MG63 (cell line): ENCODE measurements around the gene SH3GLB1. TPM values are rescaled to one million over a fixed set of nuclear protein-coding genes. Genes with fewer than 3 reads are reported as not detected.
A peak's percentile ranks its signal among the peaks of the same experiment; 100 is the strongest.

Source experiments
- DNase-seq: peaks from one replicate; pipeline ENCODE4 v3.0.0-alpha.2; 2020
- H3K27me3 ChIP-seq: fragments of 250-450 bp; sonication (Bioruptor Pico); 2 replicates; pipeline ENCODE4 v1.5.1; 2020; ENCODE audit warnings: mild to moderate bottlenecking, moderate library complexity
- H3K36me3 ChIP-seq: fragments of 250-450 bp; sonication (Bioruptor Pico); 2 replicates; pipeline ENCODE4 v1.5.1; 2020; ENCODE audit warnings: mild to moderate bottlenecking, moderate library complexity
- H3K4me3 ChIP-seq: fragments of 250-450 bp; sonication (Bioruptor Pico); 2 replicates; pipeline ENCODE4 v1.5.1; 2020; ENCODE audit warnings: mild to moderate bottlenecking, moderate library complexity
- H3K9me3 ChIP-seq: fragments of 250-450 bp; sonication (Bioruptor Pico); 2 replicates; pipeline ENCODE4 v1.5.1; 2020; ENCODE audit warnings: mild to moderate bottlenecking, moderate library complexity
- total RNA-seq: library from RNA; depleted of rRNA; stranded (reverse); fragments of >200 nt; shearing (Covaris generic); gene quantifications from 2 replicates; pipeline ENCODE4 v1.2.3, GENCODE V29; 2014; ENCODE audit warnings: low replicate concordance

Gene SH3GLB1
- total RNA-seq, 1 experiment from 2014 or later: 25.1 TPM

GRCh38 chr1:86757272-86757984 lies 53.1 kb downstream of the SH3GLB1 start:
- no peaks in the 10 kb centered on the region for H3K27me3 ChIP-seq
- H3K4me3 ChIP-seq: no peak overlapping the region
- DNase-seq: peak; percentile 79
- H3K36me3 ChIP-seq: no peaks in the 10 kb centered on the region
- H3K9me3 ChIP-seq: no peaks in the 10 kb centered on the region

GRCh38 chr1:86758570-86758969 lies 54.2 kb downstream of the SH3GLB1 start:
- Histone ChIP-seq H3K4me3 (no peak overlapping the region), H3K27me3 (no peaks in the 10 kb centered on the region), H3K9me3 (no peaks in the 10 kb centered on the region), H3K36me3 (no peaks in the 10 kb centered on the region)
- no peak for DNase-seq

DNA sequence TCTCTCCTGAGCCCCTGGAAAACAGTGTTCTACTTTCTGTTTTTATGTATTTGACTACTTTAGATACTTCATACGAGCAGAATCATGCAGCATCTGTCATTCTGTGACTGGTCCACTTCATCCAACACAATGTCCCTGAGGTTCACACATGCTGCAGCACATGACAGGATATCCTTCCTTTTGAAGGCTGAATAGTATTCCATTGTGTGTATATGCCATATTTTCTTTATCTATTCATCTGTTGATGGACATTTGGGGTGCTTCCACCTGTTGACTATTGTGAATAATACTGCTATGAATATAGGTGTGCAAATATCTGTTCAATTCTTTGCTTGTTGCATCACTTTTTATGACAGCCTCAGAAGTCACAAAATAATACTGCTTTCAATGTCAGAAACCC lies 55.8 kb downstream of the SH3GLB1 start:
- DNase-seq: no peak
- Histone ChIP-seq H3K9me3 (no peaks in the 10 kb centered on the region), H3K27me3 (no peaks in the 10 kb centered on the region), H3K36me3 (no peaks in the 10 kb centered on the region), H3K4me3 (no peak overlapping the region)

- Histone ChIP-seq H3K36me3 (no peaks in the 10 kb centered on the region), H3K9me3 (no peaks in the 10 kb centered on the region), H3K27me3 (no peaks in the 10 kb centered on the region), H3K4me3 (no peak overlapping the region)
- DNase-seq: no peak
These were observed 58.0 kb downstream of the SH3GLB1 start for GRCh38 chr1:86762336-86762735.

- H3K9me3 ChIP-seq: no peaks in the 10 kb centered on the region
These were observed 60.1 kb downstream of the SH3GLB1 start for GRCh38 chr1:86764523-86764922.

GRCh38 chr1:86765073-86765472 lies 60.7 kb downstream of the SH3GLB1 start:
- Histone ChIP-seq H3K36me3 (no peaks in the 10 kb centered on the region), H3K9me3 (no peaks in the 10 kb centered on the region), H3K27me3 (no peaks in the 10 kb centered on the region), H3K4me3 (no peak overlapping the region)
- DNase-seq: no peak

More at GRCh38 chr1:86764523-86764922, 60.1 kb downstream of the SH3GLB1 start:
- no peak for DNase-seq
- no peaks in the 10 kb centered on the region for H3K36me3 ChIP-seq
- H3K4me3 ChIP-seq: no peak overlapping the region
- no peaks in the 10 kb centered on the region for H3K27me3 ChIP-seq

DNA sequence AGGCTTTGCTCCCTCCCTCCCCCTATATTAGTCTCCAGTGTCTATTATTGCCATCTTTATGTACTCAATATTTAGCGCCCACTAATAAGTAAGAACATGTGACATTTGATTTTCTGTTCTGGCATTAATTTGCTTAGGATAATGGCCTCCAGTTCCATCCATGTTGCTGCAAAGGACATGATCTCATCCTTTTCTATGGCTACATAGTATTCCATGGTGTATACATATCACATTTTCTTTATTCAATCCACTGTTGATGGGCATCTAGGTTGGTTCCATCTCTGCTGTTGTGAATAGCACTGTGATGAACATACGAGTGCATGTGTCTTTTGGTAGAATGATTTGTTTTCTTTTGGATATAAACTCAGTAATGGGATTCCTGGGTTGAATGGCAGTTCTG lies 61.3 kb downstream of the SH3GLB1 start:
- no peaks in the 10 kb centered on the region for H3K27me3 ChIP-seq
- no peak overlapping the region for H3K4me3 ChIP-seq
- no peaks in the 10 kb centered on the region for H3K9me3 ChIP-seq
- no peaks in the 10 kb centered on the region for H3K36me3 ChIP-seq
- no peak for DNase-seq

GRCh38 chr1:86768554-86768953 lies 64.2 kb downstream of the SH3GLB1 start:
- no peak for DNase-seq
- Histone ChIP-seq H3K4me3 (no peak overlapping the region), H3K36me3 (no peaks in the 10 kb centered on the region), H3K9me3 (no peaks in the 10 kb centered on the region), H3K27me3 (no peaks in the 10 kb centered on the region)

DNA sequence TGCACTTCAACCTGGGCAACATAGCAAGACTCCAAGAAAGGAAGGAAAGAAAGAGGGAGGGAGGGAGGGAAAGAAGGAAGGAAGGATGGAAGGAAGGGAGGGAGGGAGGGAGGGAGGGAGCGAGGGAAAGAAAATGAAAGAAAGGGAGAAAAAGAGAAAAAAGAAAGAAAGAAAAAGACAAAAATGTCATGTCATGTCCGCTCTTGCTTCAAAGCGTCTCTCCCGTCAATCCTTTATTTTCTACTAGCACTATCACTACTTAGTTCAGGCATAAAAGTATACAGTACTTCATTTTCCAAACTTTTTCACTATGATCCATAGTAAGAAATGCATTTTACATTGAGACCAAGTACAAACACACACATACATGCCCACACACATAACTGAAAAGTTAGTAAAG lies 64.7 kb downstream of the SH3GLB1 start:
- Histone ChIP-seq H3K27me3 (no peaks in the 10 kb centered on the region), H3K9me3 (no peaks in the 10 kb centered on the region), H3K4me3 (no peak overlapping the region), H3K36me3 (no peaks in the 10 kb centered on the region)
- no peak for DNase-seq

DNA sequence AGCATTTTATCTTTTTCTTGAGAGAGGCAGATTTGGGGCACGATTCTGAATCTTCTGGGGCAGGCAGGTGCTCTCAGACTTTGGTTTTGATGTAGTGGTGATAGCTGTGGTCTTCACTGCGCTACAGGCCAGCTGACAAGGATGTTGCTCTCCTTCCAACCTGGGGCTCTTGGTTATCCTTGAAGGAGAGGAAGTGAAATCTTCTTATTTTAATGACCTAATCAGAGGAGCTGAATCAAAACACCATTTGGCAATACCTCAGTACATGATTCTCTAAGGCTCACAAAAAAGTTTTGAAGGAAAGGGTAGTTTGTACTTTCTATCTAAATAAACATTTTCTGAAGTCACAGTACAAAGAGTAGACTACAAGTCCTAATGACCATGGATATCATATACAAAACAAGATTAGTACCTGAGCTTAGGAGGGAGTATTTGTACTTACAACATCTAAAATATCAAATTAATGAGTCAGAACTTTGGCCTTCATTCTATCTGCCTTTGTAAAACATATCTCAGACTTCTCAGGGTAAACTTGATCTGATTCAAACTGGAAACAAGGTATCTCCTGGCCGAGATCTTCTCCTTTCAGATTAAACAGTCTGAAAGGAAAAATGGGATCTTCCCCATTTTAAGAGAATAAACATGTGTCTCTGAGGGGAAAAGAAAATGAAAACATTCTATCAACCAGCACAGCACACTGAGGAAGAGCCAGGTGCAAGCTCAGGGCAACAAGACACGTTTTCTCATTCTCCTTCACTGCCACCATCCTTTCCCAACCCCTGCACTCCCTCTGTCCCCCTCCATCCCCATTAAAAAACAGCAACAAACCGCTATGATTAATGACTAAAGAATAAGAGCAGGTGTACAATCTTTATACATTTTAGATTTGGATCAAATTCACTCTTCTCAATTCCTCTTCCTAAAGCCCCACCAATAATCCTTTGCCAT lies 69.2 kb downstream of the SH3GLB1 start:
- no peaks in the 10 kb centered on the region for H3K36me3 ChIP-seq
- H3K27me3 ChIP-seq: no peaks in the 10 kb centered on the region
- H3K4me3 ChIP-seq: no peak overlapping the region
- no peak for DNase-seq
- no peaks in the 10 kb centered on the region for H3K9me3 ChIP-seq

DNA sequence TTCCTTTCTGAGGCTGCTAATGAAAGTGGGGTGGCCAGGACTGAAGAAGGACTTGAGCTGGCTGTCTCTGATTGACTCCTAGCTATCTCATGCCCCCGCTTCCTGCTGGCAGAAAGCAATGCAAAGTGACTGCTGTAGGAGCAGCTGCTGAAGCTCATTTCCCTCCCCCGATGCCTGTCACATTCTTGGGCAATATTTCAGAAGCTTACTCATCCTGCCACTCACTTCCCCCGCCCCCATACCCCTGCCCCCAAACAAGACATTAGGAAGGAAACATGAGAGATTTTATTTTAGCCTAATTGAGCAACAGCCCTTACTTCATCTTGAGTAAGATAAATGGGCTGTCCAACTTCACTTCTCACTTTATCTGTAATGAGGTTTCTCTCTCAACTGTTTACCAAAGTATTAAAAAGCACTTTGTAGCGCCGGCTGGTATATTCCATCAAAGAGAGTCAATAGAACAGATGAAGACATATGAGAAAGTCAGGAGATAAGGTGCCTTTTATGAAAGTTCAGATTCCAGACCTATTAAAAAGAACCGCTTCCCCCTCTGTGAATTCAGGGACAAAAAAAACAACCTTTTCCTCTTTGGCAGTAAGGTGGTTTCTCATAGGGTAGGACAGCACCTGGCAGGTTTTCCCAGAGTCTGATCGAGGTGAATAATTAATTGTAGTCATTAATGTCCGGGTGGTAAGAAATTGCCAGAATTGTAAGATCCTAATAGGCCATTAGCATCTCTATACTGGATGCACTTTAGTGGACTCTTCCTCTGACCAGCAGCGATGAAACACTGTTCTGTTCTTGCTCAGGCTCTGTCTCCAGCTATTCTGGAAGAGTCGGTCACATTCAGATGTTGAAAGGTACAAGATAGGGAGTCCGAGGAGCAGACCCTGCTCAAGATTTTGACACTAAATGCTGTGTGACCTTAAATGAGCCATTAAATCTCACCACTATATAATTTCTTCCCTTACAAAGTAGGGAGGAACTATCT lies 70.2 kb downstream of the SH3GLB1 start:
- peak; percentile 88 for DNase-seq
- H3K4me3 ChIP-seq: no peak overlapping the region
- no peaks in the 10 kb centered on the region for H3K27me3 ChIP-seq
- no peaks in the 10 kb centered on the region for H3K9me3 ChIP-seq
- H3K36me3 ChIP-seq: no peaks in the 10 kb centered on the region

DNA sequence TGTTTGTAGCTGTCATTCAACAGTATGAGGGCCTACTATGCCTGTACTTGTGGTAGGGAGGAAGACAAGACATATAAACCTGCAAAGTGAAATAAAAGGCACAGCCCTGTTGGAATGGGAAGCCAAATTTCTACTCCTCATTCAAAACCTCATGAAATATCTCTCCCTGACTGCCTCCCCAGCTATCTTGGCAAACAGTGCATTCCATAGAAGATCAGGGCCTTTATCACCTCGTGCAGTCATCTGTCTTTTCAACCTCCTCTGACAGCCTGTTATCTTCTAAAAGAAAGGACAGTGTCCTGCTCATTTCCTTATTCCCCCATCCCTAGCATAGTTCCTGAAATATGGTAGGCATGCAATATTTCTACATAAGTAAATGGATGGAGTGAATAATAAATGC lies 71.0 kb downstream of the SH3GLB1 start:
- no peak overlapping the region for H3K4me3 ChIP-seq
- H3K9me3 ChIP-seq: no peaks in the 10 kb centered on the region
- no peaks in the 10 kb centered on the region for H3K36me3 ChIP-seq
- no peaks in the 10 kb centered on the region for H3K27me3 ChIP-seq
- no peak for DNase-seq

DNA sequence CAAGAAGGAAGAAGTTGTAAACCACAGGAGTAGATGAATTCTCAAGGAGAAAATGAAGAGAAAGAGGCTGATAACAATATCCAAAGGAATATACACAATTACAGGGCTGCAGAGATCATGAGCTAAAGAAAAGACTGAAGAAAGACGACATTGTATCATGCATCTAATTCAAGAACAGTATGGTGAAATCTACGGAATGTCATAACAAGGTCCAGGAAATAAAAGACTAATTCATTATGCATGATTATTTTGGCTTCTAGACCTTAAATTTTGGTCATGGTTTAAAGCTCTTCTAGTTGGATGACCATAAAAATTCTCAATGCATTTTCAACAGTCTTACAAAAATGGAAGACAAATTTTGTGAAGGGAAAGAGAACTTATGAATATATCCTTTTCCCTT lies 71.7 kb downstream of the SH3GLB1 start:
- no peaks in the 10 kb centered on the region for H3K27me3 ChIP-seq
- no peak overlapping the region for H3K4me3 ChIP-seq
- H3K9me3 ChIP-seq: no peaks in the 10 kb centered on the region
- no peaks in the 10 kb centered on the region for H3K36me3 ChIP-seq
- DNase-seq: no peak

GRCh38 chr1:86778569-86779239 lies 74.3 kb downstream of the SH3GLB1 start:
- Histone ChIP-seq H3K36me3 (no peaks in the 10 kb centered on the region), H3K9me3 (no peaks in the 10 kb centered on the region), H3K4me3 (no peak overlapping the region), H3K27me3 (no peaks in the 10 kb centered on the region)
- DNase-seq: no peak

- H3K9me3 ChIP-seq: no peaks in the 10 kb centered on the region
- no peaks in the 10 kb centered on the region for H3K27me3 ChIP-seq
- no peak for DNase-seq
- no peak overlapping the region for H3K4me3 ChIP-seq
- no peaks in the 10 kb centered on the region for H3K36me3 ChIP-seq
These were observed 75.2 kb downstream of the SH3GLB1 start for GRCh38 chr1:86779308-86780191.
